ENCODE measurements around the gene PDHB.

DNA sequence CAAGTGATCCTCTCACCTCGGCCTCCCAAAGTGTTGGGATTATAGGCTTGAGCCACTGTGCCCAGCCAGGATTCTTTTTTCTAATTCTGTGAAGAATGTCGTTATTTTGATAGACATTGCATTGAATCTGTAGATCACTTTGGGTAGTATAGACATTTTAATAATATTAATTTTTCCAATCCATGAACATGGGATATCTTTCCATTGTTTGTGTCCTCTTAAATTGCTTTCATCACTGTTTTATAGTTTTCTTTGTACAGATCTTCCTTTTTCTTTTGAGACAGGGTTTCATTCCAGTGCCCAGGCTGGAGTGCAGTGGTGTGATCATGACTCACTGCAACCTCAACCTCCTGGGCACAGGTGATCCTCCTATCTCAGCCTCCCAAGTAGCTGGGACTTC, 46.7 kb upstream of the PDHB start:
- TF ChIP-seq FOXK2 (IDR thresholded peaks at IDR 0.05) (no peak), CTBP1 (IDR thresholded peaks at IDR 0.05; ENCODE audit: borderline replicate concordance) (no peak), ARNT (IDR thresholded peaks at IDR 0.05) (no peak), SP1 (IDR thresholded peaks at IDR 0.05) (no peak), FOXM1 (IDR thresholded peaks at IDR 0.05; ENCODE audit: borderline replicate concordance) (no peak), SUZ12 (IDR thresholded peaks at IDR 0.05) (no peak), BHLHE40 (IDR thresholded peaks at IDR 0.05; ENCODE audit: borderline replicate concordance) (no peak), TARDBP (IDR thresholded peaks at IDR 0.05) (no peak), L3MBTL2 (conservative IDR thresholded peaks at IDR 0.05) (no peak), FOXA1 (IDR thresholded peaks at IDR 0.05) (no peak), LEF1 (IDR thresholded peaks at IDR 0.05; ENCODE audit: borderline replicate concordance) (no peak), ZNF384 (IDR thresholded peaks at IDR 0.05) (no peak), NFRKB (IDR thresholded peaks at IDR 0.05) (no peak)
